ENCODE measurements around the gene SDR39U1. TPM values are rescaled to one million over a fixed set of nuclear protein-coding genes. Genes with fewer than 3 reads are reported as not detected.
A peak's percentile ranks its signal among the peaks of the same experiment; 100 is the strongest.

The SDR39U1 gene
- total and polyA plus RNA-seq, 10 of the 15 experiments (the other 5 are each of a cell fraction or from before 2014, with no cell fraction given), result 14.0 to 89.3 (median 42.2) TPM

- intact Hi-C loops (cut with micrococcal nuclease; ENCODE audit: unreplicated experiment), result no loop called here
- H2AFZ ChIP-seq (ENCODE audit: control insufficient read depth, low read depth, low read length), result no peak overlapping the region
- H3K9ac ChIP-seq (ENCODE audit: control insufficient read depth, insufficient read depth, low read length), result peak overlapping the region; percentile 94; the same call in 1 of the 2 replicates
- H3K4me2 ChIP-seq (ENCODE audit: control insufficient read depth, insufficient read depth), result peak overlapping the region; percentile 96
- RAD21 ChIA-PET (ENCODE audit: unreplicated experiment), result interaction anchor here (1.6 to 3.6 kb wide), 3 partner anchors 10 to 108 kb away, joined by 6 to 36 read pairs (median 8); partner anchors contain the start of gene KHNYN
- 87% methylated on average over 8 of the region's 8 CpGs for WGBS (ENCODE audit: insufficient coverage, insufficient replicate concordance, low lambda C conversion rate, missing lambda C conversion rate)
- peaks cover 14% of the 10 kb centered on the region for H3K4me1 ChIP-seq (ENCODE audit: control insufficient read depth, insufficient read depth, low read length)
- in situ Hi-C loops (cut with MboI), result no loop called here
- no TSS peak for BruUV-seq (replicated peaks)
- ATAC-seq (no peak), DNase-seq (ENCODE audit: low read depth, low spot score) (no peak), FAIRE-seq (no peak)
- H3K4me3 ChIP-seq, result peak overlapping the region; percentile 93; the same call in 1 of the 2 replicates
- CTCF ChIA-PET, result interaction anchor here (1.2 to 11.4 kb wide), 5 partner anchors 9 to 133 kb away, joined by 3 to 220 read pairs (median 6); partner anchors contain the start of genes ADCY4, CIDEB, KHNYN and RIPK3
- peaks cover 19% of the 10 kb centered on the region for H3K79me2 ChIP-seq (ENCODE audit: control insufficient read depth, insufficient read depth, low read length)
- TF ChIP-seq TCF3 (IDR thresholded peaks at IDR 0.05; ENCODE audit: borderline replicate concordance, insufficient read depth, low read depth, low read length) (no peak), PBX3 (IDR thresholded peaks at IDR 0.05; ENCODE audit: insufficient replicate concordance, low read depth, low read length) (no peak), ASH2L (IDR thresholded peaks at IDR 0.05; ENCODE audit: borderline replicate concordance, low read depth) (no peak), GABPA (IDR thresholded peaks at IDR 0.05; ENCODE audit: low read depth) (no peak), MTA3 (IDR thresholded peaks at IDR 0.05; ENCODE audit: borderline replicate concordance, low read length) (no peak), ZNF274 (IDR thresholded peaks at IDR 0.05; ENCODE audit: insufficient read depth, insufficient read length) (no peak), SMARCA5 (IDR thresholded peaks at IDR 0.05) (no peak)
- no peaks in the 10 kb centered on the region for H3K27me3 ChIP-seq (replicated peaks in 1 of 2; ENCODE audit: control insufficient read depth in 2 of 2, insufficient read depth in 2 of 2, low read length in 1 of 2)
- H3K9me3 ChIP-seq (replicated peaks; ENCODE audit: control insufficient read depth, insufficient read depth, low read length), result no peaks in the 10 kb centered on the region
- POLR2A ChIA-PET, result interaction anchor here (1.2 to 4.5 kb wide), 3 partner anchors 10 to 198 kb away, joined by 5 to 38 read pairs (median 6); partner anchors contain the start of genes CBLN3, KHNYN and TINF2
- no peak overlapping the region; the same call in 1 of the 2 replicates for H3K27ac ChIP-seq (ENCODE audit: control insufficient read depth, insufficient read depth)
- SMC1A ChIA-PET (ENCODE audit: uncharacterized antibody, unreplicated experiment), result interaction anchor here (2.0 to 3.3 kb wide), 3 partner anchors 10 to 109 kb away, joined by 5 to 17 read pairs (median 7); partner anchors contain the start of genes CBLN3 and KHNYN
- H3K36me3 ChIP-seq (ENCODE audit: control insufficient read depth in 2 of 2, insufficient read depth in 2 of 2, low read length in 1 of 2), result peaks cover 9 to 24% of the 10 kb centered on the region in 2 experiments
- no peaks in the 10 kb centered on the region for H4K20me1 ChIP-seq (ENCODE audit: control insufficient read depth, insufficient read depth)
Measured at GRCh38 chr14:24440606-24441399, 1.8 kb downstream of the SDR39U1 start.
